SK-MEL-5 (cell line): ENCODE results near the gene ZBTB16. TPM values are rescaled to one million over a fixed set of nuclear protein-coding genes. Genes with fewer than 3 reads are reported as not detected.

Experiments
- DNase-seq: peaks from one replicate; pipeline ENCODE4 v3.0.0-alpha.2; 2016; ENCODE audit warnings: low read depth, low spot score
- in situ Hi-C: cut with HindIII; loops from 2 replicates; pipeline ENCODE4 v1.10.0; 2016; ENCODE audit warnings: low sequenced_read_pairs, high pct_unique_total_duplicates, low pct_unique_long_range_greater_than_20kb
- total RNA-seq: library from RNA; depleted of rRNA; stranded (reverse); fragments of >200 nt; shearing (Covaris generic); gene quantifications from 2 replicates; pipeline ENCODE4 v1.2.3, GENCODE V29; 2014

ZBTB16 gene
- total RNA-seq, 1 experiment from 2014 or later: not detected

GRCh38 chr11:114130629-114131277 is 71.2 kb downstream of the ZBTB16 start:
- DNase-seq: no peak
- in situ Hi-C loops: no loop called here

GRCh38 chr11:114131461-114131864 is 72.0 kb downstream of the ZBTB16 start:
- DNase-seq: no peak
- in situ Hi-C loops: no loop called here

GRCh38 chr11:114132417-114132816 is 72.9 kb downstream of the ZBTB16 start:
- in situ Hi-C loops: no loop called here
- DNase-seq: no peak

- in situ Hi-C loops: no loop called here
- DNase-seq: no peak
Measured at GRCh38 chr11:114132944-114133394, 73.5 kb downstream of the ZBTB16 start.

- in situ Hi-C loops: no loop called here
Measured at GRCh38 chr11:114133548-114134329, 74.2 kb downstream of the ZBTB16 start.

GRCh38 chr11:114134870-114135269 is 75.4 kb downstream of the ZBTB16 start:
- in situ Hi-C loops: no loop called here
- DNase-seq: no peak

More at GRCh38 chr11:114133548-114134329, 74.2 kb downstream of the ZBTB16 start:
- no peak for DNase-seq

- in situ Hi-C loops: no loop called here
- DNase-seq: no peak
Measured at GRCh38 chr11:114135737-114136151, 76.2 kb downstream of the ZBTB16 start.

GRCh38 chr11:114136686-114137640 is 77.5 kb downstream of the ZBTB16 start:
- no peak for DNase-seq
- in situ Hi-C loops: no loop called here

- DNase-seq: no peak
- in situ Hi-C loops: no loop called here
Measured at GRCh38 chr11:114137838-114138237, 78.3 kb downstream of the ZBTB16 start.

- in situ Hi-C loops: no loop called here
- no peak for DNase-seq
Measured at GRCh38 chr11:114138411-114138810, 78.9 kb downstream of the ZBTB16 start.

GRCh38 chr11:114140826-114141225 is 81.3 kb downstream of the ZBTB16 start:
- no peak for DNase-seq
- in situ Hi-C loops: no loop called here

GRCh38 chr11:114141863-114142580 is 82.5 kb downstream of the ZBTB16 start:
- DNase-seq: no peak
- in situ Hi-C loops: no loop called here

- in situ Hi-C loops: no loop called here
- DNase-seq: no peak
Measured at GRCh38 chr11:114142707-114143106, 83.2 kb downstream of the ZBTB16 start.

GRCh38 chr11:114145166-114145775 is 85.8 kb downstream of the ZBTB16 start:
- in situ Hi-C loops: no loop called here
- DNase-seq: no peak

- no peak for DNase-seq
- in situ Hi-C loops: no loop called here
Measured at GRCh38 chr11:114147375-114148012, 88.0 kb downstream of the ZBTB16 start.

- no peak for DNase-seq
- in situ Hi-C loops: no loop called here
Measured at GRCh38 chr11:114148013-114148382, 88.5 kb downstream of the ZBTB16 start.
